Neutrophil (primary cell): Measurements from ENCODE around the gene VSTM2B.

Source experiments
- H3K27ac ChIP-seq: fragments of 200-600 bp; sonication (generic); 2 replicates; pipeline ENCODE4 v1.5.1; 2016; ENCODE audit warnings: mild to moderate bottlenecking, moderate library complexity
- H3K27me3 ChIP-seq: fragments of 200-600 bp; sonication (generic); 2 replicates; pipeline ENCODE4 v1.6.0; 2016; ENCODE audit warnings: mild to moderate bottlenecking
- H3K36me3 ChIP-seq: fragments of 200-600 bp; sonication (generic); 2 replicates; pipeline ENCODE4 v1.5.1; 2017
- H3K4me1 ChIP-seq, 2 experiments: fragments of 200-600 bp in 1 of 2; sonication (generic) in 1 of 2; 1 replicate in 1 of 2; 2 replicates in 1 of 2; pipeline versions ENCODE4 v1.5.1 to v1.6.1; 2013 to 2016; ENCODE audit warnings: low read depth in 1 of 2, low read length in 1 of 2, mild to moderate bottlenecking in 1 of 2, moderate library complexity in 1 of 2; ENCODE audit not compliant: control insufficient read depth in 1 of 2, insufficient read depth in 1 of 2
- H3K4me3 ChIP-seq, 2 experiments: fragments of 200-600 bp in 1 of 2; sonication (generic) in 1 of 2; 1 replicate in 1 of 2; 2 replicates in 1 of 2; pipeline ENCODE4 v1.5.1; 2013 to 2016; ENCODE audit warnings: low read depth in 1 of 2, low read length in 1 of 2, mild to moderate bottlenecking in 1 of 2, moderate library complexity in 1 of 2
- H3K9me3 ChIP-seq: fragments of 200-600 bp; sonication (generic); 2 replicates; pipeline ENCODE4 v1.5.1; 2016
- CTCF ChIP-seq: fragments of 200-600 bp; sonication (generic); IDR thresholded peaks from 2 replicates; pipeline ENCODE4 v1.5.1; 2016; ENCODE audit warnings: antibody characterized with exemption

Gene VSTM2B

GRCh38 chr19:29512748-29513147 is 13.0 kb upstream of the VSTM2B start:
- no peaks in the 10 kb centered on the region for H3K27me3 ChIP-seq
- H3K4me1 ChIP-seq, result no peaks in the 10 kb centered on the region
- H3K9me3 ChIP-seq, result no peaks in the 10 kb centered on the region
- H3K4me3 ChIP-seq, result no peak overlapping the region
- no peak overlapping the region for H3K27ac ChIP-seq
- TF ChIP-seq CTCF, result no peak
- no peaks in the 10 kb centered on the region for H3K36me3 ChIP-seq

- H3K36me3 ChIP-seq, result no peaks in the 10 kb centered on the region
- no peaks in the 10 kb centered on the region for H3K9me3 ChIP-seq
- peaks cover under 1% of the 10 kb centered on the region for H3K27me3 ChIP-seq
- H3K27ac ChIP-seq, result no peak overlapping the region
- no peaks in the 10 kb centered on the region for H3K4me1 ChIP-seq
- H3K4me3 ChIP-seq, result no peak overlapping the region
- no peak for TF ChIP-seq CTCF
Measured at GRCh38 chr19:29514525-29515232, 11.1 kb upstream of the VSTM2B start.

- no peak for TF ChIP-seq CTCF
- no peaks in the 10 kb centered on the region for H3K4me1 ChIP-seq
- peaks cover 6% of the 10 kb centered on the region for H3K27me3 ChIP-seq
- H3K9me3 ChIP-seq, result no peaks in the 10 kb centered on the region
- no peak overlapping the region for H3K27ac ChIP-seq
- no peak overlapping the region for H3K4me3 ChIP-seq
- H3K36me3 ChIP-seq, result no peaks in the 10 kb centered on the region
Measured at GRCh38 chr19:29515233-29515619, 10.6 kb upstream of the VSTM2B start.

- Histone ChIP-seq H3K27ac (no peak overlapping the region), H3K4me3 (no peak overlapping the region), H3K36me3 (no peaks in the 10 kb centered on the region), H3K4me1 (no peaks in the 10 kb centered on the region), H3K9me3 (no peaks in the 10 kb centered on the region), H3K27me3 (peaks cover 12% of the 10 kb centered on the region)
- TF ChIP-seq CTCF, result no peak
Measured at GRCh38 chr19:29515706-29516357, 10.0 kb upstream of the VSTM2B start.

GRCh38 chr19:29516358-29516725 is 9.5 kb upstream of the VSTM2B start:
- Histone ChIP-seq H3K9me3 (no peaks in the 10 kb centered on the region), H3K27ac (no peak overlapping the region), H3K4me3 (no peak overlapping the region), H3K27me3 (peaks cover 15% of the 10 kb centered on the region), H3K4me1 (no peaks in the 10 kb centered on the region), H3K36me3 (no peaks in the 10 kb centered on the region)
- no peak for TF ChIP-seq CTCF
